Keratinocyte (primary cell): ENCODE measurements around the gene CPNE4.

ENCODE experiments used
- EZH2 ChIP-seq: IDR thresholded peaks from one replicate; pipeline ENCODE4 v1.6.1; 2012; ENCODE audit warnings: inconsistent platforms, mild to moderate bottlenecking, low read length, moderate library complexity
- TF ChIP-seq, protein P1 (sequence below), 3 experiments: IDR thresholded peaks in 1 of 3; conservative IDR thresholded peaks in 1 of 3; optimal IDR thresholded peaks in 1 of 3; 2 replicates in 2 of 3; 3 replicates in 1 of 3; pipeline versions ENCODE3 to v1.5.1; 2011; ENCODE audit warnings: low read length in 3 of 3, mild to moderate bottlenecking in 3 of 3, moderate library complexity in 2 of 3, control low read depth in 1 of 3, inconsistent platforms in 1 of 3; ENCODE audit not compliant: insufficient read depth in 2 of 3; ENCODE audit errors: extremely low read depth in 1 of 3

GRCh38 chr3:131898346-131898745 lies 136.5 kb downstream of the CPNE4 start:
- no peak for TF ChIP-seq EZH2
- TF ChIP-seq, protein P1, sequence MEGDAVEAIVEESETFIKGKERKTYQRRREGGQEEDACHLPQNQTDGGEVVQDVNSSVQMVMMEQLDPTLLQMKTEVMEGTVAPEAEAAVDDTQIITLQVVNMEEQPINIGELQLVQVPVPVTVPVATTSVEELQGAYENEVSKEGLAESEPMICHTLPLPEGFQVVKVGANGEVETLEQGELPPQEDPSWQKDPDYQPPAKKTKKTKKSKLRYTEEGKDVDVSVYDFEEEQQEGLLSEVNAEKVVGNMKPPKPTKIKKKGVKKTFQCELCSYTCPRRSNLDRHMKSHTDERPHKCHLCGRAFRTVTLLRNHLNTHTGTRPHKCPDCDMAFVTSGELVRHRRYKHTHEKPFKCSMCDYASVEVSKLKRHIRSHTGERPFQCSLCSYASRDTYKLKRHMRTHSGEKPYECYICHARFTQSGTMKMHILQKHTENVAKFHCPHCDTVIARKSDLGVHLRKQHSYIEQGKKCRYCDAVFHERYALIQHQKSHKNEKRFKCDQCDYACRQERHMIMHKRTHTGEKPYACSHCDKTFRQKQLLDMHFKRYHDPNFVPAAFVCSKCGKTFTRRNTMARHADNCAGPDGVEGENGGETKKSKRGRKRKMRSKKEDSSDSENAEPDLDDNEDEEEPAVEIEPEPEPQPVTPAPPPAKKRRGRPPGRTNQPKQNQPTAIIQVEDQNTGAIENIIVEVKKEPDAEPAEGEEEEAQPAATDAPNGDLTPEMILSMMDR (optimal IDR thresholded peaks at IDR 0.05 in 1 of 3, IDR thresholded peaks at IDR 0.05 in 1 of 3, conservative IDR thresholded peaks at IDR 0.05 in 1 of 3; ENCODE audit: extremely low read depth in 1 of 3, insufficient read depth in 2 of 3, low read length in 3 of 3) = no peak
